ENCODE measurements around the gene GIGYF2.
"Not testable (repeated sequence)": the region's sequence is repeated elsewhere in the genome, so short reads cannot be mapped to it uniquely, and the experiment has no call there.

Gene GIGYF2, protein sequence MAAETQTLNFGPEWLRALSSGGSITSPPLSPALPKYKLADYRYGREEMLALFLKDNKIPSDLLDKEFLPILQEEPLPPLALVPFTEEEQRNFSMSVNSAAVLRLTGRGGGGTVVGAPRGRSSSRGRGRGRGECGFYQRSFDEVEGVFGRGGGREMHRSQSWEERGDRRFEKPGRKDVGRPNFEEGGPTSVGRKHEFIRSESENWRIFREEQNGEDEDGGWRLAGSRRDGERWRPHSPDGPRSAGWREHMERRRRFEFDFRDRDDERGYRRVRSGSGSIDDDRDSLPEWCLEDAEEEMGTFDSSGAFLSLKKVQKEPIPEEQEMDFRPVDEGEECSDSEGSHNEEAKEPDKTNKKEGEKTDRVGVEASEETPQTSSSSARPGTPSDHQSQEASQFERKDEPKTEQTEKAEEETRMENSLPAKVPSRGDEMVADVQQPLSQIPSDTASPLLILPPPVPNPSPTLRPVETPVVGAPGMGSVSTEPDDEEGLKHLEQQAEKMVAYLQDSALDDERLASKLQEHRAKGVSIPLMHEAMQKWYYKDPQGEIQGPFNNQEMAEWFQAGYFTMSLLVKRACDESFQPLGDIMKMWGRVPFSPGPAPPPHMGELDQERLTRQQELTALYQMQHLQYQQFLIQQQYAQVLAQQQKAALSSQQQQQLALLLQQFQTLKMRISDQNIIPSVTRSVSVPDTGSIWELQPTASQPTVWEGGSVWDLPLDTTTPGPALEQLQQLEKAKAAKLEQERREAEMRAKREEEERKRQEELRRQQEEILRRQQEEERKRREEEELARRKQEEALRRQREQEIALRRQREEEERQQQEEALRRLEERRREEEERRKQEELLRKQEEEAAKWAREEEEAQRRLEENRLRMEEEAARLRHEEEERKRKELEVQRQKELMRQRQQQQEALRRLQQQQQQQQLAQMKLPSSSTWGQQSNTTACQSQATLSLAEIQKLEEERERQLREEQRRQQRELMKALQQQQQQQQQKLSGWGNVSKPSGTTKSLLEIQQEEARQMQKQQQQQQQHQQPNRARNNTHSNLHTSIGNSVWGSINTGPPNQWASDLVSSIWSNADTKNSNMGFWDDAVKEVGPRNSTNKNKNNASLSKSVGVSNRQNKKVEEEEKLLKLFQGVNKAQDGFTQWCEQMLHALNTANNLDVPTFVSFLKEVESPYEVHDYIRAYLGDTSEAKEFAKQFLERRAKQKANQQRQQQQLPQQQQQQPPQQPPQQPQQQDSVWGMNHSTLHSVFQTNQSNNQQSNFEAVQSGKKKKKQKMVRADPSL (N-terminal part only)

DNA sequence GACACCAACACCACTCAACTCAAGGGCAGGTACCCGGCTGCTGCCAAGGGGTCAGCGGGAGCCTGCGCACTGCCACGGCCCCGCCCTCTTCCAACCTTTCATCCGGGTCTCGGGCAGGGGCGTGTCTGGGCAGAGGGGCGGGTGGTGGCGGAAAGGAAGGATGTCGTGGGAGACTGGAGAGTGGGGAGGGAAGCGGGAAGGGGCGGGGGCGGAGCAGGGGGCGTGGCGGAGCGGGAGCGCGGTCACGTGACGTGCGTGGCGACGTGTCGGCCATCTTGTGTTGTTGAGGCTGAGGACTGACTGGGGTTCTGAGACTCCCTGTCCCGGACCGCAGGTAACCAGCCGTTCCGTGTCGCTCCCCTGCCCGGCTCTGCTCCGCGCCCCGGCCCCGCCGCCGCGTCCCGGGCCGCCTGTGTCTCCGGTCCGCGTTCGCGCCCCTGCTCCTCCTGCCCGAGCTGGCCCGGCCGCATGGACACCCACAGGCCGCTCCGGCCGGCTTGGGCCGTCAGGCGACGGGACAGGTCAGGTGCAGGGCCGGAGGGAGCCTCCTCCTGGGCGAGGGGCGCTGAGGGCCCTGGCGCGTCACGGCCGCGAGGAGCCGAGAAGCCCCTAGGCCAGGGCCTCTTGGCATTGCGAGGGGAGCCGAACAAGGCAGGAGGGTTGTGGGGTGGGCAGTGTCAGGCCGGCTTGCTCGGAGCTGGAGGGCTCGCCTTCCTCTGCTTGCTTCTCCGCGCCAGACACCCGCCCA lies at the start of gene GIGYF2:
TSS of gene GIGYF2 (plus strand) at position 273 of the 748 bp plus-strand sequence. CDS start 37,867 bp downstream, outside the sequence.
- peak; percentile 99 for DNase-seq (ENCODE audit: low spot score)

GRCh38 chr2:232649033-232649432 lies 48.1 kb upstream of the GIGYF2 start:
- no peak for DNase-seq (ENCODE audit: low spot score)

GRCh38 chr2:232652505-232652851 lies 44.7 kb upstream of the GIGYF2 start:
- no peak for DNase-seq (ENCODE audit: low spot score)

DNA sequence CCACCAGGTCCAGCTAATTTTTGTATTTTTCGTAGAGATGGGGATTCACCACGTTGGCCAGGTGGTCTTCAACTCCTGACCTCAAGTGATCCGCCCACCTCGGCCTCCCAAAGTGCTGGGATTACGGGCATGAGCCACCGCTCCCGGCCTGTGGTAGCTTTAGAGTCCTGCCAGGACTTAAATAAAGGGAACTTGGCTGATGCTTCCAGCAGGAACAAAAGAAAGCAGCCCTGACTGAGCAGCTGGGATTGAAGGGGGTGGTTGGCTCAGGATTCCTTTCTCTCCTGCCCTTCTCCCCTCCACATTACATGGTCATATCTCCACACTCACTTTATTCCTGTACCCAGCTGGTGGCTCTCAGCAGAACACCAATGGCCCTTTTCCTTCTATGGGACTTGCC lies 43.7 kb upstream of the GIGYF2 start:
- no peak for DNase-seq (ENCODE audit: low spot score)

DNA sequence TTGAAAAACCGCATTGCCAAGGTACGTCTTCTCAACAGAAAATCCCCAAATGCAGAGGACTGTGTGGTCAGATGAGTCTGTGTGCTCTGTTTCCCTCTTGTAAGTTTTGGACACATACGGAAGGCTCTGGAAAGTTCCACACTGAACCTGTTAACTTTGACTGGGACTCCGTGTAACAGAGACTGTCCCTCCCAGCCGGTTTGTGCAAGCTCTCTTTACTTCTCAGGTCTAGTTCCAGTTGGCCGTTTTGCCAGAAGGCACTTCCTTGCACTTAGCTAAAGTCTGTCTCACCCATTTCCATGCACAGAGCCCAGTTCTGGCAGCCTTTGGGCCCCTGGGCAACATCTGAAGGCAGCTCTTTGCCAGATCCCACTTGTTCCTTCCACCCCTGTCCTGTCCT lies 41.7 kb upstream of the GIGYF2 start:
- no peak for DNase-seq (ENCODE audit: low spot score)

- DNase-seq (ENCODE audit: low spot score) = peak; percentile 27
Measured at GRCh38 chr2:232658217-232658785, 38.8 kb upstream of the GIGYF2 start.

GRCh38 chr2:232659359-232659758 lies 37.8 kb upstream of the GIGYF2 start:
- DNase-seq (ENCODE audit: low spot score) = no peak

GRCh38 chr2:232662486-232663260 lies 34.5 kb upstream of the GIGYF2 start:
- DNase-seq (ENCODE audit: low spot score) = no peak

GRCh38 chr2:232666051-232666805 lies 30.9 kb upstream of the GIGYF2 start:
- no peak for DNase-seq (ENCODE audit: low spot score)

DNA sequence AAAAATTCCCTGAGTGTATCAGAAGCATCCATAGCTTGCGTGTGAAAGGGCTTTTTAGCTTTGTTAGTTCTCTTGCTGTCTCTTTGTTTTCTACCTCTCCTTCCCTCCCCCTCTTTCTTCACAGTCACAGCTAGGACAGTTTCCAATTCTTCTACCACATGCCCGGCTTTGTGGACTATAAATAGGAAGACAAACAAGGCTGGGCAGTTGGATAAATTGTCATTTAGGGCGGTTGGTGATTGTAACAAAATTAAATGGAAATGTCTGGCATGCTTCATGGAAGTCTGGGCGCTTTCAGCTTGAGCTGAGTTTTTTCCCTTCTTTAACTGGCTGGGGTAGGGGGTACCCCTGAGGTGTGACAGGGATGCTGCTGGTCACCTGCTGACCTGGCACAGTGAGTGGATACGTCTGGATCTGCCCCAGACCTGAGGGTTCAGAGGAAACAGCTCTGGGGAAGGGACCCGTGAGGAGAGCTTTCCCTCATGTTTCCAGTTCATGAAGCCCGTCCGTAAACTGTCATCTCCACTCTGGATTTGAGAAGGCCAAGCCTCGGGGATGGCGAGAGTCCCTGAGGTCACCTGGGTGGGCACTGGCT lies 29.0 kb upstream of the GIGYF2 start:
- no peak for DNase-seq (ENCODE audit: low spot score)

DNA sequence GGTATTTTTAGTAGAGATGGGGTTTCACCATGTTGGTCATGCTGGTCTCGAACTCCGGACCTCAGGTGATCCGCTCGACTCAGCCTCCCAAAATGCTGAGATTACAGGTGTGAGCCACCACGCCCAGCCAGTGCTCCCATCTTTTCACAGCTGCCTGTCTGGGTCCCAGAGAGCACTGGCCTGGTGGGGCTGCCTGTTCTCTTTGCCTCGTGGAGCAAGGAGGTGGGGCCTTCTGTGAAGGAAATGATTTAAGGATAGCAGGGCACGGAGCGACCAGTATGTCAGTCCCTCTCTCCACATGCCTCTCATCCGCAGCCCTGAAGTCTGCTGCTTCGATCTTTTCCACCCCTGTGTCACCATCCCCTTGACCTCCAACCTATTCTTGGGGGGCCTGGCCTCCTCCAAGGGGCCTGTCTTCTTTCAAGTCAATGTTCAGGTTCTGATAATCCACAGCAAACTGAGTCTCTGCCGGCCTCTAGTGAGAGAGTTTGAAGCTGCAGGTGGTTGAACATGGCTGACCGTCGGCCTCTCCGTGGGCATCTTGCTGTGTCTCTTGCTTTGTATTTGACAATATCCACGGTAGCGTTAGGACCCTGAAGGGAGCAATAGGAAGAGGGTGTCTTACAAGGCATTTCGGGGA lies 28.2 kb upstream of the GIGYF2 start:
- DNase-seq (ENCODE audit: low spot score) = peak; percentile 46

DNA sequence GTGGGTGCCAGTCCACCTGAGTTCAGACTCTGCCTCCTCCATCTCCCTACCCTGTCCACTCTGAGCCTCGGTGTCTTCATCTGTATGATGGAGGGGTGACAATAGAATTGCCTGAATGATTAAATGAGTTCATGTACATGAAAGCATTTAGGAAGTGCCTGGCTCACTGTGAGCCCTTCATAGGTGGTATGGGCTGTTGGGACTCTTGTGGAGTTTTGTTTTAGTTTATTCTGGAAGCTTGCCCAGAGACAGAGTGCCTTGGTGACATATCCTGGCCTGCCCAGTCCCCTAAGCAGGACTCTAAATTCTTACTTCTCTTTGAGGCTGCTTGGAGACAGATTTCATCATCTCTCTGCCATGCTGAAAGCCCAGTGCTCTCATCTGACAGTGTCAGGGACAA lies 24.5 kb upstream of the GIGYF2 start:
- no peak for DNase-seq (ENCODE audit: low spot score)

DNA sequence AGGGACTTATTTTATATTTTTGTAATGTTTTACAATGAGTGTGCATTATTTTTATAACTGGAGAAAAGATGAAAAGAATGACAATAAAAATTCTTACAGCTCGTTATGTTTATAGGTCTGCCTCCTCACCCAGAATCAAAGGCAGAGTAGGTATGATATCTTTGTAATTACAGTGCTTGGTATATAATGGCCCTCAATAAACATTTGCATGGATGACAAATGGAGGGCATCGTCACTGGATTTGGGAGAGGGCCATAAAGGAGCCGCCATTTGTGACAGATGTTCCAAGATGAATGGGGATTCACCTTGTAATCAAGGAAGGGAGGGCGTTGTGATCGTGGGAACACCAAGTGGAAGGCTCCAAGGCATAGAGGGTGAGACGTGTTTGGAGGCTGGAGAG lies 22.6 kb upstream of the GIGYF2 start:
- no peak for DNase-seq (ENCODE audit: low spot score)

GRCh38 chr2:232675381-232675780 lies 21.8 kb upstream of the GIGYF2 start:
- no peak for DNase-seq (ENCODE audit: low spot score)

GRCh38 chr2:232680006-232680405 lies 17.1 kb upstream of the GIGYF2 start:
- no peak for DNase-seq (ENCODE audit: low spot score)

DNA sequence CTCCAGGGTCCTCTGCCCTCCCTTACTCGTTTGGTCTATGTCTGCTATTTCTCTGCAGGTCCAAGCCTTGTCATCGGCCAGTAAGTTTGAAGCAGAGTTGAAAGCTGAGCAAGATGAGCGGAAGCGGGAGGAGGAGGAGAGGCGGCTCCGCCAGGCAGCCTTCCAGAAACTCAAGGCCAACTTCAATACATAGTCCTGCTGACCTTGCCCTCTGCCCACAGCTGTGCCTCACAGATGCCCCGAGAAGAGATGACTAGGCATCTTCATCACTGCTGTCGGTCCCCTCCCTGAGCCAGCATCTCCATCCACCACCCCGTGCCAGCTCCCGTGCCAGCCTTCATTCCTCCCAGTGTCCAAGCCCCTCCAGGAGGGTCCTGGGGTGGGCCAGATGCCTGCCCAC lies 15.6 kb upstream of the GIGYF2 start:
- DNase-seq (ENCODE audit: low spot score) = no peak

GRCh38 chr2:232683368-232683767 lies 13.8 kb upstream of the GIGYF2 start:
- DNase-seq (ENCODE audit: low spot score) = no peak

DNA sequence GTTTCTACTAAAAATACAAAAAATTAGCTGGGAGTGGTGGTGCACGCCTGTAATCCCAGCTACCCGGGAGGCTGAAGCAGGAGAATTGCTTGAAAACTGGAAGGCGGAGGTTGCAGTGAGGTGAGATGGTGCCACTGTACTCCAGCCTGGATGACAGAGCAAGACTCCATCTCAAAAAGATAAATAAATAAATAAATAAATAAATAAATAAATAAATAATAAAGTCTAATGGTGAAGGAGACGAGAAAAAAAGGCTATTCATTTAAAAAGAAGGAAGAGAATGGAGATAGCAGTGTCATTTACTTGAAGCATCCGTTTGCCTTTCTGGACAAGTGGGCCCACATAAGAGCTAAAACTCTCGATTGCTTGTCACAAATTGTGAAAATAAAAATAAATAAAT lies 11.7 kb upstream of the GIGYF2 start:
- DNase-seq (ENCODE audit: low spot score) = not testable (repeated sequence)

Data from GM03348 (cell line).